HCT116 (cell line): ENCODE results near the gene CDH13. TPM values are rescaled to one million over a fixed set of nuclear protein-coding genes. Genes with fewer than 3 reads are reported as not detected.

ENCODE experiments used
- ATAC-seq: fragments of 200-7000 bp; cut with Tn5 transposase; 2 replicates; pipeline ENCODE4 v1.9.1; 2020; ENCODE audit warnings: mild to moderate bottlenecking, moderate library complexity
- BruUV-seq: library from RNA; stranded (reverse); fragments of 400-500 nt; replicated peaks from 2 replicates; lab custom pipeline; 2021; lab: Mats Ljungman, UMichigan
- CTCF ChIA-PET: fragments of 300-600 bp; sonication (Branson Sonifier 250); formaldehyde crosslinking; loops from one replicate; lab custom pipeline; 2021; ENCODE audit warnings: antibody characterized with exemption; lab: Charles Lee
- POLR2A ChIA-PET: fragments of 300-600, 350-600 bp; sonication (Branson Sonifier 250); formaldehyde crosslinking; loops from one replicate; lab custom pipeline; 2021; ENCODE audit warnings: antibody characterized with exemption; lab: Charles Lee
- RAD21 ChIA-PET, 2 experiments: fragments of 300-600 bp; sonication (Branson Sonifier 250); formaldehyde crosslinking; loops; one replicate each; lab custom pipeline; 2023; ENCODE audit warnings: low total read pairs in 2 of 2; ENCODE audit not compliant: uncharacterized antibody in 2 of 2, unreplicated experiment in 2 of 2, low non-redundant PET in 1 of 2; lab: Charles Lee
- DNase-seq: peaks from one replicate; pipeline ENCODE4 v3.0.0-alpha.2; 2010; ENCODE audit warnings: low read depth, low spot score
- H2AFZ ChIP-seq: fragments of 200-600 bp; shearing (Covaris generic), sonication (generic); 2 replicates; pipeline ENCODE4 v1.6.1; 2017; ENCODE audit warnings: low read depth, mixed run types, mixed read lengths, antibody characterized with exemption, low read length; ENCODE audit not compliant: poor library complexity, severe bottlenecking
- H3K27ac ChIP-seq: 2 replicates; pipeline ENCODE4 v1.5.1; 2012; ENCODE audit warnings: low read depth, low read length
- H3K27me3 ChIP-seq: fragments of 200-600 bp; sonication (generic); 2 replicates; pipeline ENCODE4 v1.6.1; 2016; ENCODE audit warnings: mixed run types, low read length, mixed read lengths; ENCODE audit not compliant: insufficient read depth
- H3K36me3 ChIP-seq, 2 experiments: fragments of 200-500 bp in 1 of 2; fragments of 200-600 bp in 1 of 2; sonication (Bioruptor generic) in 1 of 2; sonication (generic) in 1 of 2; 2 replicates each; pipeline versions ENCODE4 v1.5.1 to v1.6.1; 2014 to 2016; ENCODE audit warnings: low read length in 2 of 2, inconsistent platforms in 1 of 2, mixed read lengths in 1 of 2, mixed run types in 1 of 2; ENCODE audit not compliant: insufficient read depth in 2 of 2, control insufficient read depth in 1 of 2
- H3K4me1 ChIP-seq, 2 experiments: fragments of 200-600 bp in 1 of 2; sonication (generic) in 1 of 2; 2 replicates each; pipeline versions ENCODE4 v1.5.1 to v1.6.1; 2012 to 2017; ENCODE audit warnings: low read length in 2 of 2, inconsistent platforms in 1 of 2, mild to moderate bottlenecking in 1 of 2, mixed read lengths in 1 of 2, mixed run types in 1 of 2, moderate library complexity in 1 of 2; ENCODE audit not compliant: insufficient read depth in 2 of 2, control insufficient read depth in 1 of 2
- H3K4me2 ChIP-seq: fragments of 200-600 bp; sonication (generic); 2 replicates; pipeline ENCODE4 v1.6.1; 2017; ENCODE audit warnings: mixed run types, low read length, mixed read lengths
- H3K4me3 ChIP-seq, 2 experiments: fragments of 200-600 bp in 1 of 2; sonication (generic) in 1 of 2; replicated peaks in 1 of 2; 2 replicates each; pipeline ENCODE4 v1.5.1; 2011 to 2016; ENCODE audit warnings: low read length in 2 of 2, control low read depth in 1 of 2, low read depth in 1 of 2, mild to moderate bottlenecking in 1 of 2, mixed read lengths in 1 of 2, mixed run types in 1 of 2
- H3K79me2 ChIP-seq: fragments of 200-600 bp; sonication (generic); 2 replicates; pipeline ENCODE4 v1.6.1; 2017; ENCODE audit warnings: mild to moderate bottlenecking, mixed run types, low read length, moderate library complexity, mixed read lengths; ENCODE audit not compliant: insufficient read depth
- H3K9ac ChIP-seq: fragments of 200-600 bp; sonication (generic); 2 replicates; pipeline ENCODE4 v1.6.1; 2016; ENCODE audit warnings: low read length, mixed read lengths
- H3K9me2 ChIP-seq: fragments of 200-600 bp; sonication (generic), shearing (Covaris generic); 2 replicates; pipeline ENCODE4 v1.6.1; 2017; ENCODE audit warnings: mixed run types, mild to moderate bottlenecking, moderate library complexity; ENCODE audit not compliant: insufficient read depth
- H3K9me3 ChIP-seq, 2 experiments: fragments of 200-500 bp in 1 of 2; fragments of 200-600 bp in 1 of 2; sonication (Bioruptor generic) in 1 of 2; sonication (generic) in 1 of 2; 2 replicates each; pipeline ENCODE4 v1.6.1; 2014 to 2017; ENCODE audit warnings: low read length in 2 of 2, mixed read lengths in 2 of 2, inconsistent platforms in 1 of 2, low read depth in 1 of 2, mild to moderate bottlenecking in 1 of 2, mixed run types in 1 of 2, moderate library complexity in 1 of 2; ENCODE audit not compliant: control insufficient read depth in 1 of 2, insufficient read depth in 1 of 2
- H4K20me1 ChIP-seq: fragments of 200-600 bp; sonication (generic), shearing (Covaris generic); 2 replicates; pipeline ENCODE4 v1.6.1; 2017; ENCODE audit warnings: mixed run types, mild to moderate bottlenecking, moderate library complexity; ENCODE audit not compliant: insufficient read depth
- CBX3 ChIP-seq: IDR thresholded peaks from 2 replicates; pipeline ENCODE4 v1.6.1; 2012; ENCODE audit warnings: low read depth
- EZH2phosphoT487 ChIP-seq: fragments of 200-600 bp; IDR thresholded peaks from 2 replicates; pipeline ENCODE4 v1.6.1; 2018; ENCODE audit warnings: antibody characterized with exemption, borderline replicate concordance
- FOSL1 ChIP-seq: IDR thresholded peaks from 2 replicates; pipeline ENCODE4 v1.6.1; 2012; ENCODE audit warnings: low read depth
- JUND ChIP-seq: IDR thresholded peaks from 2 replicates; pipeline ENCODE4 v1.6.1; 2012
- POLR2AphosphoS5 ChIP-seq: IDR thresholded peaks from 2 replicates; pipeline ENCODE4 v1.6.1; 2011; ENCODE audit warnings: mild to moderate bottlenecking, low read depth, low read length, moderate library complexity
- RAD21 ChIP-seq: IDR thresholded peaks from 2 replicates; pipeline ENCODE4 v1.6.1; 2012; ENCODE audit warnings: low read depth, mild to moderate bottlenecking
- YY1 ChIP-seq: IDR thresholded peaks from 2 replicates; pipeline ENCODE4 v1.6.1; 2011; ENCODE audit warnings: low read length, low read depth, moderate library complexity, mild to moderate bottlenecking; ENCODE audit not compliant: insufficient replicate concordance; ENCODE audit errors: extremely low read depth
- ZNF274 ChIP-seq: fragments of 200-500 bp; sonication (Bioruptor generic); IDR thresholded peaks from 2 replicates; pipeline ENCODE4 v1.6.1; 2014; ENCODE audit warnings: mild to moderate bottlenecking, low read depth, low read length, inconsistent platforms
- intact Hi-C: fragments of 100-400 bp; cut with micrococcal nuclease; formaldehyde crosslinking; loops from 2 replicates; pipeline ENCODE4 v1.10.0; 2022
- total RNA-seq: library from RNA; stranded (reverse); gene quantifications from one replicate; pipeline ENCODE4 v1.2.1, GENCODE V29; 2021; ENCODE audit not compliant: unreplicated experiment
- TF ChIP-seq, protein P1 (sequence below): IDR thresholded peaks from 2 replicates; pipeline ENCODE4 v1.6.1; 2012
- TF ChIP-seq, protein P2 (sequence below): IDR thresholded peaks from 2 replicates; pipeline ENCODE4 v1.6.1; 2012
- TF ChIP-seq, protein P3 (sequence below): IDR thresholded peaks from 2 replicates; pipeline ENCODE4 v1.6.1; 2012; ENCODE audit warnings: low read depth

CDH13 gene
- total RNA-seq, 1 experiment from 2014 or later = not detected

DNA sequence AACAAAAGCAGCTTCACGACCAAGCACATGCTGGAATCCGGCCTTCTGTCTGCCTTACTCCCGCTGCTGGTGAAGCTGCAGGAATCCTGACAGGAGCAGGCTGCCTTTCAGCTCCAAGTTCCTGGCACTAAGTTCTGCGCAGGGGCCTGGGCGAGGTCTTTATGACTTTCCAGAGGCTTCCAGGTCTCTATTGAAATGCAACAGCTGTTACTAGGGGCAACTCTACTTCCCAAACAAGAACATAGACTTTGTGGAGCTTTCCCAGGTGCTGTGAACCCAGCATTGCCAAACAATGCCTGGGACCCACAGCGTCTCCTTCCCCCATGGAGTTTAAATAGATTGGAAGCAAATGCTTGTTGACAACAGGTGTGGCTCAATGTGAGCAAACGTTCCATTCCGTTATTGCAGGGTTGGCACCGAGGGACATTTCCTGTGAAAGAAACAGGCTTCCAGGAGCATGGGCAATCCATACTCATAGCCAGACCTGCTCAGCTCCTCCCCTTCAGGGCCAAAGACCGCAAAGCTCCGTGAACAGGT lies 156.0 kb downstream of the CDH13 start:
- Histone ChIP-seq H3K79me2 (no peaks in the 10 kb centered on the region), H3K9ac (no peak overlapping the region), H3K4me2 (no peak overlapping the region), H3K36me3 (no peaks in the 10 kb centered on the region), H3K9me2 (no peaks in the 10 kb centered on the region), H3K27ac (no peak overlapping the region), H3K27me3 (peaks cover 18% of the 10 kb centered on the region; the same call in 1 of the 2 replicates), H3K9me3 (no peaks in the 10 kb centered on the region; a peak in 1 of 4 replicates), H3K4me3 (no peak overlapping the region), H3K4me1 (no peaks in the 10 kb centered on the region), H2AFZ (no peak overlapping the region), H4K20me1 (no peaks in the 10 kb centered on the region)
- POLR2A ChIA-PET = no interaction called here
- RAD21 ChIA-PET = no interaction called here
- intact Hi-C loops = no loop called here
- DNase-seq (no peak), ATAC-seq (no peak)
- TF ChIP-seq FOSL1 (no peak), RAD21 (no peak), ZNF274 (no peak), YY1 (no peak), JUND (no peak), EZH2phosphoT487 (no peak), POLR2AphosphoS5 (no peak), CBX3 (no peak)
- TF ChIP-seq, protein P1, sequence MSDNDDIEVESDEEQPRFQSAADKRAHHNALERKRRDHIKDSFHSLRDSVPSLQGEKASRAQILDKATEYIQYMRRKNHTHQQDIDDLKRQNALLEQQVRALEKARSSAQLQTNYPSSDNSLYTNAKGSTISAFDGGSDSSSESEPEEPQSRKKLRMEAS = no peak
- TF ChIP-seq, protein P2, sequence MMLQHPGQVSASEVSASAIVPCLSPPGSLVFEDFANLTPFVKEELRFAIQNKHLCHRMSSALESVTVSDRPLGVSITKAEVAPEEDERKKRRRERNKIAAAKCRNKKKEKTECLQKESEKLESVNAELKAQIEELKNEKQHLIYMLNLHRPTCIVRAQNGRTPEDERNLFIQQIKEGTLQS = no peak
- TF ChIP-seq, protein P3, sequence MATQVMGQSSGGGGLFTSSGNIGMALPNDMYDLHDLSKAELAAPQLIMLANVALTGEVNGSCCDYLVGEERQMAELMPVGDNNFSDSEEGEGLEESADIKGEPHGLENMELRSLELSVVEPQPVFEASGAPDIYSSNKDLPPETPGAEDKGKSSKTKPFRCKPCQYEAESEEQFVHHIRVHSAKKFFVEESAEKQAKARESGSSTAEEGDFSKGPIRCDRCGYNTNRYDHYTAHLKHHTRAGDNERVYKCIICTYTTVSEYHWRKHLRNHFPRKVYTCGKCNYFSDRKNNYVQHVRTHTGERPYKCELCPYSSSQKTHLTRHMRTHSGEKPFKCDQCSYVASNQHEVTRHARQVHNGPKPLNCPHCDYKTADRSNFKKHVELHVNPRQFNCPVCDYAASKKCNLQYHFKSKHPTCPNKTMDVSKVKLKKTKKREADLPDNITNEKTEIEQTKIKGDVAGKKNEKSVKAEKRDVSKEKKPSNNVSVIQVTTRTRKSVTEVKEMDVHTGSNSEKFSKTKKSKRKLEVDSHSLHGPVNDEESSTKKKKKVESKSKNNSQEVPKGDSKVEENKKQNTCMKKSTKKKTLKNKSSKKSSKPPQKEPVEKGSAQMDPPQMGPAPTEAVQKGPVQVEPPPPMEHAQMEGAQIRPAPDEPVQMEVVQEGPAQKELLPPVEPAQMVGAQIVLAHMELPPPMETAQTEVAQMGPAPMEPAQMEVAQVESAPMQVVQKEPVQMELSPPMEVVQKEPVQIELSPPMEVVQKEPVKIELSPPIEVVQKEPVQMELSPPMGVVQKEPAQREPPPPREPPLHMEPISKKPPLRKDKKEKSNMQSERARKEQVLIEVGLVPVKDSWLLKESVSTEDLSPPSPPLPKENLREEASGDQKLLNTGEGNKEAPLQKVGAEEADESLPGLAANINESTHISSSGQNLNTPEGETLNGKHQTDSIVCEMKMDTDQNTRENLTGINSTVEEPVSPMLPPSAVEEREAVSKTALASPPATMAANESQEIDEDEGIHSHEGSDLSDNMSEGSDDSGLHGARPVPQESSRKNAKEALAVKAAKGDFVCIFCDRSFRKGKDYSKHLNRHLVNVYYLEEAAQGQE = no peak
- BruUV-seq = no TSS peak
- CTCF ChIA-PET = no interaction called here
